ENCODE measurements around the gene THBS2. TPM values are rescaled to one million over a fixed set of nuclear protein-coding genes. Genes with fewer than 3 reads are reported as not detected.
A peak's percentile ranks its signal among the peaks of the same experiment; 100 is the strongest.

THBS2 gene
- total and polyA plus RNA-seq, 8 donors: 4.8 to 126 (median 6.9) TPM

- no peaks in the 10 kb centered on the region for H3K4me1 ChIP-seq
- no peak for ATAC-seq
- TF ChIP-seq, protein P1, sequence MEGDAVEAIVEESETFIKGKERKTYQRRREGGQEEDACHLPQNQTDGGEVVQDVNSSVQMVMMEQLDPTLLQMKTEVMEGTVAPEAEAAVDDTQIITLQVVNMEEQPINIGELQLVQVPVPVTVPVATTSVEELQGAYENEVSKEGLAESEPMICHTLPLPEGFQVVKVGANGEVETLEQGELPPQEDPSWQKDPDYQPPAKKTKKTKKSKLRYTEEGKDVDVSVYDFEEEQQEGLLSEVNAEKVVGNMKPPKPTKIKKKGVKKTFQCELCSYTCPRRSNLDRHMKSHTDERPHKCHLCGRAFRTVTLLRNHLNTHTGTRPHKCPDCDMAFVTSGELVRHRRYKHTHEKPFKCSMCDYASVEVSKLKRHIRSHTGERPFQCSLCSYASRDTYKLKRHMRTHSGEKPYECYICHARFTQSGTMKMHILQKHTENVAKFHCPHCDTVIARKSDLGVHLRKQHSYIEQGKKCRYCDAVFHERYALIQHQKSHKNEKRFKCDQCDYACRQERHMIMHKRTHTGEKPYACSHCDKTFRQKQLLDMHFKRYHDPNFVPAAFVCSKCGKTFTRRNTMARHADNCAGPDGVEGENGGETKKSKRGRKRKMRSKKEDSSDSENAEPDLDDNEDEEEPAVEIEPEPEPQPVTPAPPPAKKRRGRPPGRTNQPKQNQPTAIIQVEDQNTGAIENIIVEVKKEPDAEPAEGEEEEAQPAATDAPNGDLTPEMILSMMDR (IDR thresholded peaks at IDR 0.05): no peak
- DNase-seq: peak in 1 of 4 donors; percentile 30
- no peaks in the 10 kb centered on the region for H3K9me3 ChIP-seq
- intact Hi-C loops (cut with DNase I): no loop called here
- H3K27me3 ChIP-seq: no peaks in the 10 kb centered on the region
- no peak overlapping the region for H3K27ac ChIP-seq
- no peaks in the 10 kb centered on the region for H3K36me3 ChIP-seq
- no peak overlapping the region for H3K4me3 ChIP-seq
Observed at GRCh38 chr6:169243186-169243585, 10.5 kb downstream of the THBS2 start.

DNA sequence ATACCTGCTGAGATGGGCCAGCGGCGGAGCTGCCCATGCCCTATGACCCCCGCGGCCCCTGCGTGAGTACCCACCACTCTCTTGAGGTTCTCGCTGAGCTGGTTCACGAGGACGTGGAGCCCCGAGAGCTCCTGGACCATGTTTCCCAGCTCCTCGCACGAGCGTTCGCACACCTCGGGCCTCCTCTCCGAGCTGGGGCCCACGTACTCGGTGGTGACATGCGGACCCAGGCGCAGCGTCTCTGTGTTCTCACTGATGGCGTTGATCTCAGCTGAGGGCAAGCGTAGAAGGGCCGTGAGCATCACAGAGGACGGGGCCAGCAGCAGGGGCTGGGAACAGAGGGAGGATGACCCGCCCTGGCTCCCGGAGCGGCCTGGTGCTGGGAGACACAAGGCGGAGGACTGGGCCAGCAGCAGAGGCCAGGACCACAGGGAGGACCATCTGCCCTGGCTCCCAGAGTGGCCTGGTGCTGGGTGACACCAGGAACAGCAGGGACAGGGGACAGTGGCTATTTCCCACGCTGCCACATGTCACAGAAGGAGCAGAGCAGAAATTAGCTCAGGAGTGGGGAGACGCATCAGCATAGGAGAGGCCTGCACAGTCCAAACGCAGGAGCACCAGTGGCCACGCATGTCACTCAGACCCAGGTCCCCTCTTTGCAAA, 11.8 kb downstream of the THBS2 start:
- Histone ChIP-seq H3K27ac (no peak overlapping the region), H3K4me1 (no peaks in the 10 kb centered on the region), H3K36me3 (no peaks in the 10 kb centered on the region), H3K4me3 (no peak overlapping the region), H3K9me3 (no peaks in the 10 kb centered on the region), H3K27me3 (no peaks in the 10 kb centered on the region)
- TF ChIP-seq, protein P1 (IDR thresholded peaks at IDR 0.05): no peak
- no peak for ATAC-seq
- DNase-seq: peak in 1 of 4 donors; percentile 32
- intact Hi-C loops (cut with DNase I): no loop called here

DNA sequence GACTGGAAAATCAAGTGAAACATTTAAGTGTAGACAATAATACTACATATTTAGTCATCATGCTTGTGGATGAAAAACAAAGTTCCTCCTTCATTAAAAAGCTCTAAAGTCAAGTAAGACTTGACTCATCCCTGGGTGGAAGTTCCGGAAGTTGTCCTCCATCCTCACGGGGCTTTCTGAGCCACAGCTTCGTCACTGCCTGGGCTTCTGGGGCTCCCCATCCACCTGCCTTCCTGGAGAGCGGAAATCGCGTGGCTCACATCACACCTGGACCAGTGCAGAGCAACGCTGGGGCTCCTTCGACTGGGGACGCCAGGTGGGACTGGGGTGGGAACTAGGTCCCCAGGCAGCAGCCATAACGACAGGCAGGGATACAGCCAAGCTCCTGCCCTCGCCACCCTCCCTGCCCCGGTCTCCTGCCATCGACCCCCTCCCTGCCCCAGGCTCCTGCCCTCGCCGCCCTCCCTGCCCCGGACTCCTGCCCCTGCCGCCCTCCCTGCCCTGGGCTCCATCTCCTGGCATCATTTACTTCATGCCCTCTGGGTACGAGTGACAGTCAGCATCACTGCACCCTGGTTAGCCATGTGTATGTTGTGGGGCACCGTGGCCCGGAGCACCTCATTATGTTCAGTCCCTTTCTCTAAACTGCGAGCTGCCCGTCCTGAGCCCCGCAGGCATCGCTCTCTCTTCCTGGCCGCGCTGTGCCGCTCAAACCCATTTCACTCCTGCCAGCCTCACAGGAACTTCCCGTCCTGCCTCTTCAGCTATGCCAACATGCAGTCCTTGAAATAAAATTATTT, 12.9 kb downstream of the THBS2 start:
- DNase-seq: peak in 1 of 4 donors; percentile 31
- TF ChIP-seq, protein P1 (IDR thresholded peaks at IDR 0.05): no peak
- intact Hi-C loops (cut with DNase I): no loop called here
- no peaks in the 10 kb centered on the region for H3K9me3 ChIP-seq
- no peaks in the 10 kb centered on the region for H3K27me3 ChIP-seq
- H3K27ac ChIP-seq: no peak overlapping the region
- no peaks in the 10 kb centered on the region for H3K4me1 ChIP-seq
- no peak overlapping the region for H3K4me3 ChIP-seq
- ATAC-seq: peak; percentile 4
- no peaks in the 10 kb centered on the region for H3K36me3 ChIP-seq

GRCh38 chr6:169240125-169240524, 13.5 kb downstream of the THBS2 start:
- intact Hi-C loops (cut with DNase I): no loop called here

DNA sequence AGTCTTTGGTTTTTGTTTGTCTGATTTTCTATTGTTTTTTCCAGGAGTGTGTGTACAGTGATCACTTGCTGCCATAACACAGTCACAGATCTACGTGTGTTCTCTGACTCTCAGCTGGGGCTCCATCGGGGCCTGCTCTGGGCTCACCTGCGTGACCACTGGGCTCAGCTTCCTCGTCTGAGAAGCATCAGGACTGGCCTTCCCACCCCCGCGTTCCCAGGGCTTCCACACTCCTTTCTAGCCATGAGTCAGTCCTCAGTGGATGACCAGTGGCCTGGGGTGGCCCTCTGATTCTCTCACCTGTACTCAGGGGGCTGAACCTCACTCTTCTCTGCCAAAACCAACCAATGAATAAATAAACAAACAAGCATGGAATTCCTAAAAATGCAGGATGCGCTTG, 14.5 kb downstream of the THBS2 start:
- H3K4me3 ChIP-seq: no peak overlapping the region
- H3K27me3 ChIP-seq: no peaks in the 10 kb centered on the region
- TF ChIP-seq, protein P1 (IDR thresholded peaks at IDR 0.05): no peak
- H3K36me3 ChIP-seq: no peaks in the 10 kb centered on the region
- peaks cover 0 to 7% of the 10 kb centered on the region in 2 donors for H3K9me3 ChIP-seq
- ATAC-seq (no peak), DNase-seq (peak in 1 of 4 donors; percentile 28)
- intact Hi-C loops (cut with DNase I): no loop called here
- no peak overlapping the region for H3K27ac ChIP-seq
- H3K4me1 ChIP-seq: no peaks in the 10 kb centered on the region

More at GRCh38 chr6:169240125-169240524, 13.5 kb downstream of the THBS2 start:
- Histone ChIP-seq H3K9me3 (peaks cover 0 to 2% of the 10 kb centered on the region in 2 donors), H3K4me1 (no peaks in the 10 kb centered on the region), H3K36me3 (no peaks in the 10 kb centered on the region), H3K27me3 (no peaks in the 10 kb centered on the region), H3K4me3 (no peak overlapping the region), H3K27ac (no peak overlapping the region)
- ATAC-seq: no peak
- peak in 1 of 4 donors; percentile 29 for DNase-seq
- TF ChIP-seq, protein P1 (IDR thresholded peaks at IDR 0.05): no peak

Measured in left lung (tissue), 10 donors.